ENCODE results near the gene C9. TPM values are rescaled to one million over a fixed set of nuclear protein-coding genes. Genes with fewer than 3 reads are reported as not detected.
"Not testable (repeated sequence)": the region's sequence is repeated elsewhere in the genome, so short reads cannot be mapped to it uniquely, and the experiment has no call there.

Gene C9
- polyA plus RNA-seq, 1 experiment, result not detected

GRCh38 chr5:39319395-39319794 lies 44.9 kb downstream of the C9 start:
- TF ChIP-seq, protein P1, sequence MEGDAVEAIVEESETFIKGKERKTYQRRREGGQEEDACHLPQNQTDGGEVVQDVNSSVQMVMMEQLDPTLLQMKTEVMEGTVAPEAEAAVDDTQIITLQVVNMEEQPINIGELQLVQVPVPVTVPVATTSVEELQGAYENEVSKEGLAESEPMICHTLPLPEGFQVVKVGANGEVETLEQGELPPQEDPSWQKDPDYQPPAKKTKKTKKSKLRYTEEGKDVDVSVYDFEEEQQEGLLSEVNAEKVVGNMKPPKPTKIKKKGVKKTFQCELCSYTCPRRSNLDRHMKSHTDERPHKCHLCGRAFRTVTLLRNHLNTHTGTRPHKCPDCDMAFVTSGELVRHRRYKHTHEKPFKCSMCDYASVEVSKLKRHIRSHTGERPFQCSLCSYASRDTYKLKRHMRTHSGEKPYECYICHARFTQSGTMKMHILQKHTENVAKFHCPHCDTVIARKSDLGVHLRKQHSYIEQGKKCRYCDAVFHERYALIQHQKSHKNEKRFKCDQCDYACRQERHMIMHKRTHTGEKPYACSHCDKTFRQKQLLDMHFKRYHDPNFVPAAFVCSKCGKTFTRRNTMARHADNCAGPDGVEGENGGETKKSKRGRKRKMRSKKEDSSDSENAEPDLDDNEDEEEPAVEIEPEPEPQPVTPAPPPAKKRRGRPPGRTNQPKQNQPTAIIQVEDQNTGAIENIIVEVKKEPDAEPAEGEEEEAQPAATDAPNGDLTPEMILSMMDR (IDR thresholded peaks at IDR 0.05; ENCODE audit: insufficient read depth, low read depth, low read length), result no peak
- Histone ChIP-seq H3K27me3 (ENCODE audit: control insufficient read depth, insufficient read depth, low read length) (no peaks in the 10 kb centered on the region), H3K36me3 (ENCODE audit: control insufficient read depth, insufficient read depth, low read length) (no peaks in the 10 kb centered on the region), H3K4me3 (ENCODE audit: low read depth, low read length) (no peak overlapping the region)
- POLR2A ChIA-PET, result no interaction called here
- DNase-seq (ENCODE audit: low read depth), result no peak
- CTCF ChIA-PET, result interaction anchor here (0.7 kb wide), 1 partner anchor 275 kb away, joined by 3 read pairs; no protein-coding TSS in a partner anchor

DNA sequence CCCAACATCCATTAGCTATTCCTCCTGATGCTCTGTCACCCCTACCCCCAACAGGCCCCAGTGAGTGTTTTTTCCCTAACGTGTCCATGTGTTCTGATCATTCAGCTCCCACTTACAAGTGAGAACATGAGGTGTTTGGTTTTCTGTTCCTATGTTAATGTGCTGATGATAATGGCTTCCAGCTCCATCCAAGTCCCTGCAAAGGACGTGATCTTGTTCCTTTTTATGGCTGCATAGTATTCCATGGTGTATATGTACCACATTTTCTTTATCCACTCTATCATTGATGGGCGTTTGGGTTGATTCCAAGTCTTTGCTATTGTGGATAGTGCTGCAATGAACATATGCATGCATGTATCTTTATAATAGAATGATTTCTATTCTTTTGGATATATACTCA lies 47.8 kb downstream of the C9 start:
- POLR2A ChIA-PET, result not testable (repeated sequence)

DNA sequence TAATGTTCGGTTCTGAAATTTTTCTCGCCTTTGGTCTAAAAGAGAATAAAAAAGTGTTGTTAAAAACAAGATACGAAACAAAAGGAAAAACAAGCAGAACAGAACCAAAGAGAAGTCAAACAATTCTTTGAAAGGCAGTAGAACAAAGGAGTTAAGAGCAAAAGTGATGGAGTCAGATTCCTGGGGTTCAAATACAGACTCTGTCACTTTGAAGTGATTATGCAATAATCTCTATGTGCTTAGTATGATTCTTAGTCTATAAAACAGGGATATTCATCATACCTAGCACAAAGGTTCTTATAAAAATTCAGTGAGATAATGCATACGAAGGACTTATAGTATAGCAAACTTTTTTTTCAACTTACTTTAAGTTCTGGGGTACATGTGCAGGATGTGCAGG lies 48.3 kb downstream of the C9 start:
- TF ChIP-seq, protein P1 (IDR thresholded peaks at IDR 0.05; ENCODE audit: insufficient read depth, low read depth, low read length), result no peak
- CTCF ChIA-PET, result no interaction called here
- Histone ChIP-seq H3K36me3 (ENCODE audit: control insufficient read depth, insufficient read depth, low read length) (no peaks in the 10 kb centered on the region), H3K27me3 (ENCODE audit: control insufficient read depth, insufficient read depth, low read length) (no peaks in the 10 kb centered on the region), H3K4me3 (ENCODE audit: low read depth, low read length) (no peak overlapping the region)
- POLR2A ChIA-PET, result no interaction called here
- no peak for DNase-seq (ENCODE audit: low read depth)

More for the DNA sequence above, 47.8 kb downstream of the C9 start:
- CTCF ChIA-PET, result interaction anchor here (1.4 kb wide), 1 partner anchor 33 kb away, joined by 3 read pairs; no protein-coding TSS in a partner anchor
- DNase-seq (ENCODE audit: low read depth); H3K4me3 ChIP-seq (ENCODE audit: low read depth, low read length); H3K27me3 ChIP-seq (ENCODE audit: control insufficient read depth, insufficient read depth, low read length); H3K36me3 ChIP-seq (ENCODE audit: control insufficient read depth, insufficient read depth, low read length): not testable (repeated sequence)

- no peak overlapping the region for H3K4me3 ChIP-seq (ENCODE audit: low read depth, low read length)
- POLR2A ChIA-PET, result no interaction called here
Measured at GRCh38 chr5:39314591-39314990, 49.7 kb downstream of the C9 start.

DNA sequence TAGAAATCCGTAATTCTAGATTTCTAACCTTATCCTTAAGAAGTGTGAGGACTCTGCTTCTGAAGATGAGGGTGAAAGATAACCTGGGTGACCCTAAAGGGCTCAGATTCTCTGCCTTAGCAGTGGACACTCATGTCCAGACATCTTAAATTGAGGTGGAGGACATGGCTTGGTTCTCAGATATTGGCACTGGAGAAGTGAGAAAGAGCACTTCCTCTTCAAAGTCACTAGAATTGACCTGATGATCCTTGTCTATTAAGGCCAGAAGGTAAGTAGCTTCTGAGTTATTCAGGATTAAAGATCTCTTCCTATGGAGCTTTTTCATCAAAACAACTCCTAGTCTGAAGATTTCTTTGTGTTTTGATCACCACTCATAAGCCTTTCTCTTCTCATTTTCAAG lies 54.8 kb downstream of the C9 start:
- Histone ChIP-seq H3K36me3 (ENCODE audit: control insufficient read depth, insufficient read depth, low read length) (no peaks in the 10 kb centered on the region), H3K4me3 (ENCODE audit: low read depth, low read length) (no peak overlapping the region), H3K27me3 (ENCODE audit: control insufficient read depth, insufficient read depth, low read length) (no peaks in the 10 kb centered on the region)
- POLR2A ChIA-PET, result no interaction called here
- TF ChIP-seq, protein P1 (IDR thresholded peaks at IDR 0.05; ENCODE audit: insufficient read depth, low read depth, low read length), result no peak
- CTCF ChIA-PET, result no interaction called here
- no peak for DNase-seq (ENCODE audit: low read depth)

More at GRCh38 chr5:39314591-39314990, 49.7 kb downstream of the C9 start:
- CTCF ChIA-PET, result no interaction called here
- H3K36me3 ChIP-seq (ENCODE audit: control insufficient read depth, insufficient read depth, low read length), result no peaks in the 10 kb centered on the region
- no peak for DNase-seq (ENCODE audit: low read depth)
- TF ChIP-seq, protein P1 (IDR thresholded peaks at IDR 0.05; ENCODE audit: insufficient read depth, low read depth, low read length), result no peak
- no peaks in the 10 kb centered on the region for H3K27me3 ChIP-seq (ENCODE audit: control insufficient read depth, insufficient read depth, low read length)

GRCh38 chr5:39302472-39302871 lies 61.8 kb downstream of the C9 start:
- Histone ChIP-seq H3K4me3 (ENCODE audit: low read depth, low read length) (no peak overlapping the region), H3K27me3 (ENCODE audit: control insufficient read depth, insufficient read depth, low read length) (peaks cover 3% of the 10 kb centered on the region; the same call in 1 of the 2 replicates), H3K36me3 (ENCODE audit: control insufficient read depth, insufficient read depth, low read length) (no peaks in the 10 kb centered on the region)
- CTCF ChIA-PET, result interaction anchor here (1.4 kb wide), 1 partner anchor 8 kb away, joined by 4 read pairs; no protein-coding TSS in a partner anchor
- TF ChIP-seq, protein P1 (IDR thresholded peaks at IDR 0.05; ENCODE audit: insufficient read depth, low read depth, low read length), result no peak
- POLR2A ChIA-PET, result no interaction called here
- no peak for DNase-seq (ENCODE audit: low read depth)
